Neutrophil (primary cell): ENCODE data around the gene VCX.
"Not testable (repeated sequence)": the region's sequence is repeated elsewhere in the genome, so short reads cannot be mapped to it uniquely, and the experiment has no call there.

Experiments used
- H3K27ac ChIP-seq: fragments of 200-600 bp; sonication (generic); 2 replicates; pipeline ENCODE4 v1.5.1; 2016; ENCODE audit warnings: mild to moderate bottlenecking, moderate library complexity
- H3K27me3 ChIP-seq: fragments of 200-600 bp; sonication (generic); 2 replicates; pipeline ENCODE4 v1.6.0; 2016; ENCODE audit warnings: mild to moderate bottlenecking
- H3K36me3 ChIP-seq: fragments of 200-600 bp; sonication (generic); 2 replicates; pipeline ENCODE4 v1.5.1; 2017
- H3K4me1 ChIP-seq, 2 experiments: fragments of 200-600 bp in 1 of 2; sonication (generic) in 1 of 2; 1 replicate in 1 of 2; 2 replicates in 1 of 2; pipeline versions ENCODE4 v1.5.1 to v1.6.1; 2013 to 2016; ENCODE audit warnings: low read depth in 1 of 2, low read length in 1 of 2, mild to moderate bottlenecking in 1 of 2, moderate library complexity in 1 of 2; ENCODE audit not compliant: control insufficient read depth in 1 of 2, insufficient read depth in 1 of 2
- H3K4me3 ChIP-seq, 2 experiments: fragments of 200-600 bp in 1 of 2; sonication (generic) in 1 of 2; 1 replicate in 1 of 2; 2 replicates in 1 of 2; pipeline ENCODE4 v1.5.1; 2013 to 2016; ENCODE audit warnings: low read depth in 1 of 2, low read length in 1 of 2, mild to moderate bottlenecking in 1 of 2, moderate library complexity in 1 of 2
- H3K9me3 ChIP-seq: fragments of 200-600 bp; sonication (generic); 2 replicates; pipeline ENCODE4 v1.5.1; 2016
- TF ChIP-seq, protein P1 (sequence below): fragments of 200-600 bp; sonication (generic); IDR thresholded peaks from 2 replicates; pipeline ENCODE4 v1.5.1; 2016; ENCODE audit warnings: antibody characterized with exemption

Gene VCX

DNA sequence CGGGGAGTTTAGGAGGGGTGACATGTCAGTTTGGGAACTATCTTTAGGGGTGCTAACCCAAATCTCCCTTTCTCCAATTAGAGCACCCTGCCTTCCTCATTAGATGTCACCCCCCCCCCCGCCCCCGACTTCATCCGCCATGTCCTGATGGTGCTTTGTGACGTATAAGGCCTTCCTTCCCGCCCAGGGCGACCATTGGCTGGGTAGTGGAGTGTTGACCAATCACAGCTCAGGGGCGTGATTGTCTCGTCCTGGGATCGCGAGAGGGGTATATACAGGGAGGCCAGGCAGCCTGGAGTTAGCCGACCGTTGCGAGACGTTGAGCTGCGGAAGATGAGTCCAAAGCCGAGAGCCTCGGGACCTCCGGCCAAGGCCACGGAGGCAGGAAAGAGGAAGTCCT lies at the start of gene VCX:
Gene VCX, plus strand, starts transcription at position 301 of the 400 bp plus-strand sequence. Its CDS starts 33 bp downstream, at position 334.
- H3K9me3 ChIP-seq, H3K4me1 ChIP-seq, H3K36me3 ChIP-seq, H3K27ac ChIP-seq, H3K27me3 ChIP-seq, H3K4me3 ChIP-seq: not testable (repeated sequence)

DNA sequence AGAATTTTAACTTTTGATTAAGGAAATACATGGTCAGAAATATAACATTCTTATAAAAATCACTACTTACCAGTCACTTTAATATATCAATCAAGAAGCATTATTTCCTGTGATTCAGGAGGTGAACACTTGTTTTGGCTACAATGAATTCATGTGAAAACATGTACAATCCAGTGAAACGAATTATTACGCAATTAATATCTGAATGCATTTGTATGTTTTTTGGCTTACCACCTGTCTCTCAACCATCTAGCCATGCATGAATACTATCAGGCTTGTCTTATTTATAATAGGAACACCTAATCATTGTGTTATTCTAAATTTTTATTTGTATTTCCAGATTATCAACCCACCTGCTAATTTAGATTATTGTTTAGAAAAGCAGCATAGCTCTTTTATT lies 44.6 kb upstream of the VCX start:
- no peaks in the 10 kb centered on the region for H3K4me1 ChIP-seq
- no peak overlapping the region for H3K4me3 ChIP-seq
- TF ChIP-seq, protein P1, sequence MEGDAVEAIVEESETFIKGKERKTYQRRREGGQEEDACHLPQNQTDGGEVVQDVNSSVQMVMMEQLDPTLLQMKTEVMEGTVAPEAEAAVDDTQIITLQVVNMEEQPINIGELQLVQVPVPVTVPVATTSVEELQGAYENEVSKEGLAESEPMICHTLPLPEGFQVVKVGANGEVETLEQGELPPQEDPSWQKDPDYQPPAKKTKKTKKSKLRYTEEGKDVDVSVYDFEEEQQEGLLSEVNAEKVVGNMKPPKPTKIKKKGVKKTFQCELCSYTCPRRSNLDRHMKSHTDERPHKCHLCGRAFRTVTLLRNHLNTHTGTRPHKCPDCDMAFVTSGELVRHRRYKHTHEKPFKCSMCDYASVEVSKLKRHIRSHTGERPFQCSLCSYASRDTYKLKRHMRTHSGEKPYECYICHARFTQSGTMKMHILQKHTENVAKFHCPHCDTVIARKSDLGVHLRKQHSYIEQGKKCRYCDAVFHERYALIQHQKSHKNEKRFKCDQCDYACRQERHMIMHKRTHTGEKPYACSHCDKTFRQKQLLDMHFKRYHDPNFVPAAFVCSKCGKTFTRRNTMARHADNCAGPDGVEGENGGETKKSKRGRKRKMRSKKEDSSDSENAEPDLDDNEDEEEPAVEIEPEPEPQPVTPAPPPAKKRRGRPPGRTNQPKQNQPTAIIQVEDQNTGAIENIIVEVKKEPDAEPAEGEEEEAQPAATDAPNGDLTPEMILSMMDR, result no peak
- H3K27me3 ChIP-seq, result no peaks in the 10 kb centered on the region
- no peaks in the 10 kb centered on the region for H3K9me3 ChIP-seq
- no peaks in the 10 kb centered on the region for H3K36me3 ChIP-seq
- H3K27ac ChIP-seq, result no peak overlapping the region

DNA sequence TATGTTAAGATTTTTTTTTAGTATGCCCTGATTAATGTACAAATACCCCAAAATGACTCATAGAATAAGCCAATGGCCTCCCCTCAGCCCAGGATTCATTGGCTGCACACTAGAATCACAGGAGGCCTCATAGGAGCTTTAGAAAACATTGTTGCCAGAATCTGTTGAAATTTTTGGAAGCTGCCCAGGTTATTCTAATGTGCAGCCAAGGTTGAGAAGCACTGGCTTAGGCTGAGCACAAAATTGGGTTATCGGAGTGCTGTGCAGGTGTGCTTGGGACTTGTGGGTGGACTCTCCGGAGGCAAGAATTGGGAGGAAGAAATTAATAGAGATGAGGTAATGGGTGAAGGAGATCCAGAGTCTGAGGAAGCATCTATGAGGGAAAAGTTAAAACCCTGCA lies 41.3 kb upstream of the VCX start:
- Histone ChIP-seq H3K4me1 (no peaks in the 10 kb centered on the region), H3K36me3 (no peaks in the 10 kb centered on the region), H3K27ac (no peak overlapping the region), H3K9me3 (no peaks in the 10 kb centered on the region), H3K4me3 (no peak overlapping the region), H3K27me3 (no peaks in the 10 kb centered on the region)
- TF ChIP-seq, protein P1, result no peak

DNA sequence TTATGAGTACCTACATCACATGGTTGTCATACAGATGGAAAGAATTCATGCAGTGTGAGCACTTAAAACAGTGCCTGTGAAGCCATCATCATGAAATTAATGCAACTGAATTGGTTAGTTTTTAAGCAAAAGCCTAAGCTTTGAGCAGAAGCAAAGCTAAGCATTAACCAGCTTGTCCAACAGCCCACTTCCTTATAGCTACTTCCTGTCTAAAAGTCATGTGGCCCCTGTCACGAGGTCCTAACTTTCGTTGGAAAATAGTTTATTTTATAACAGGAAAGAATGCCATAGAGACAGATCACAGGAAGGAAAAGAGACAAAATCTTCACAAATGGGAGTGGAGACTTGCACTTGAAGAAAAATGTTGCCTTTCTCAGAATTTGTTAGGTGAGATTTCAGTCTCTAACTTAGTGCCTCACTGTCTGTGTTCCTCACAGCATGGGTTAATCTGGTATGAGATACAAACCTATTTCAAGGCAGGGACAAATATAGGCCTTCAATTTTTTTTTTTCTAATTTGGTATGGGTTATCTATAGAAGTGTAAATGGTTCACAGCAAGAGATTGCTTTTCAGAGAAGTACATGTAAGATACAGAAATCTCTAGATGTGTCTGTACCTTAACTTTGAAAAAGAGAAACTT lies 27.7 kb upstream of the VCX start:
- TF ChIP-seq, protein P1, result no peak
- H3K9me3 ChIP-seq, result no peaks in the 10 kb centered on the region
- no peaks in the 10 kb centered on the region for H3K36me3 ChIP-seq
- H3K27me3 ChIP-seq, result no peaks in the 10 kb centered on the region
- no peak overlapping the region for H3K27ac ChIP-seq
- no peak overlapping the region for H3K4me3 ChIP-seq
- H3K4me1 ChIP-seq, result no peaks in the 10 kb centered on the region

DNA sequence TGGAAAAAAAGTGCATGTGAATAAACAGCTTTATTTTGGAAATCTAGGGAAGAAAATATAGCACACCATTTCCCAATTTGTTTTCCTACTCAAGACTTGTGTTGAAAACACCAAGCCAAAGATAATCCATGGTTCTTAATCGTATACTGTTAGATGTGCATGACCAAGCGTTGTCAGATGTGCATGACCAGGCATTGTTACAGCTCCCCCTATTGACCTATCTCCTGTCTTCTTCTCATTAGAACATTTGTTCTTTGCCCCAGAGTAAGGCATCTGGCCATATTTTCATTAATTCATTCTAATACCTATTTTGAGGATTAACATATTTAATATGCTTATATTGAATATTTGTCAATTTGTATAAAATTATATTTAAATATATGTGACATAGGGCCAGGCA lies 14.4 kb upstream of the VCX start:
- H3K27ac ChIP-seq, result no peak overlapping the region
- H3K27me3 ChIP-seq, result no peaks in the 10 kb centered on the region
- TF ChIP-seq, protein P1, result no peak
- no peaks in the 10 kb centered on the region for H3K36me3 ChIP-seq
- H3K4me3 ChIP-seq, result no peak overlapping the region
- no peaks in the 10 kb centered on the region for H3K4me1 ChIP-seq
- no peaks in the 10 kb centered on the region for H3K9me3 ChIP-seq

DNA sequence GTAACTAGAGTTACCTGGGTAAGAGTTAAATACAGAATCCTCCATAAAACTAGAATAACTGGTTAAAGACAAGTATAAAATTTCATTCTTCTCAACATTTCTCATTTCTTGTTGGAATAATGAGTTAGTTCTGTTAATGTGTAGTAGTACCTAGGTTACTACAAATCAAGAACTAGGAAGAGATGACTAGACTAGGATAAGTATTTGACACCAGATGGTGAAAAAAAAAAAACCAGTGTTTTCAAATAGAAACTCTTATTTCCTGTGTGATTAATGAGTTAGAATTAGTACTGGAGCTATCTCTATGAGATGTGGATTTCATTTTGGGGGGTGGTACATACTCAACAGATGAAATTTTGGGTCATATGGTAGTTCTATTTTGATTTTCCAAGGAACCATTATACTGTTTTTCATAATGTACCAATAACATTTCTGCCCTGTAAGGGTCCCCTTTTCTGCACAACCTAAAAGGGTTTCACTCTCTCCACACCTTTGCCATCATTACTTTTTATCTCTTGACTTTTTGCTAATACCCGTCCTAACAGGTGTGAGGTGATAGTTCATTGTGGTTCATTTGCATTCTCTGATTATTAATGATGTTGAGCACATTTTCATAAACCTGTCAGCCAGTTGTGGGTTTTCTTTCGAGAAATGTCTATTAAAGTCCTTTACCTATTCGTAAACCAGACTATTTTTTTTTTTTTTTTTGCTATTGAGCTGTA lies 1.7 kb upstream of the VCX start:
- Histone ChIP-seq H3K4me1 (no peaks in the 10 kb centered on the region), H3K27ac (no peak overlapping the region), H3K9me3 (no peaks in the 10 kb centered on the region), H3K36me3 (no peaks in the 10 kb centered on the region), H3K27me3 (no peaks in the 10 kb centered on the region), H3K4me3 (no peak overlapping the region)
- TF ChIP-seq, protein P1, result no peak
